Measurements from ENCODE around the gene NCOA7. TPM values are rescaled to one million over a fixed set of nuclear protein-coding genes. Genes with fewer than 3 reads are reported as not detected.

The NCOA7 gene
- total RNA-seq, 2 donors from 2014 or later, result 11.4 to 15.2 TPM

DNA sequence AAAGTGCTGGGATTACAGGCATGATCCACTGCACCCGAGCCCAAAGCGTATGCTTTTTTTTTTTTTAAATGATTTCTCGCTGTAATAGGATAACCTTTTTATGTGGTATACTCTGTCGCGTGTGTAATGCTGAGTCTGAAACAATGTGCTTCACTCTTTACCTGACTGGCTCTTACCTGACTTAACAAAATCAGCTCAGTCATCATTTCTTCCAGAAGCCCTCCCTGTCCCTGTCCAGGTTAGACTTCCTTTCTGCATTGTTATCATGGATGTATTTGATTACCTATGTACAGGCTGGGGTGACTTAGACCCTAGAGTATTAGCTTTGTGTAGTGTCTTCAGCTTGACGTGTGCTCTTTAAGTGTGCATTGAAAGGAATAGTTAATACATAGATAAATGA lies 67.1 kb downstream of the NCOA7 start:
- no peaks in the 10 kb centered on the region for H3K27me3 ChIP-seq (ENCODE audit: control insufficient read depth, insufficient read depth, low read length, poor library complexity, severe bottlenecking)
- H3K36me3 ChIP-seq (ENCODE audit: control insufficient read depth, insufficient read depth, low read length), result no peaks in the 10 kb centered on the region
- peaks cover 9% of the 10 kb centered on the region for H3K4me1 ChIP-seq (ENCODE audit: control insufficient read depth, insufficient read depth, low read length)
- Mint-ChIP-seq H3K4me3 (no peak overlapping the region), H3K4me1 (peaks cover 6% of the 10 kb centered on the region), H3K9me3 (no peaks in the 10 kb centered on the region), H3K36me3 (ENCODE audit: low read depth) (no peaks in the 10 kb centered on the region), H3K27ac (no peak overlapping the region), H3K27me3 (ENCODE audit: insufficient read depth) (no peaks in the 10 kb centered on the region)
- H3K4me3 ChIP-seq (ENCODE audit: low read length), result no peak overlapping the region
- TF ChIP-seq, protein P1, sequence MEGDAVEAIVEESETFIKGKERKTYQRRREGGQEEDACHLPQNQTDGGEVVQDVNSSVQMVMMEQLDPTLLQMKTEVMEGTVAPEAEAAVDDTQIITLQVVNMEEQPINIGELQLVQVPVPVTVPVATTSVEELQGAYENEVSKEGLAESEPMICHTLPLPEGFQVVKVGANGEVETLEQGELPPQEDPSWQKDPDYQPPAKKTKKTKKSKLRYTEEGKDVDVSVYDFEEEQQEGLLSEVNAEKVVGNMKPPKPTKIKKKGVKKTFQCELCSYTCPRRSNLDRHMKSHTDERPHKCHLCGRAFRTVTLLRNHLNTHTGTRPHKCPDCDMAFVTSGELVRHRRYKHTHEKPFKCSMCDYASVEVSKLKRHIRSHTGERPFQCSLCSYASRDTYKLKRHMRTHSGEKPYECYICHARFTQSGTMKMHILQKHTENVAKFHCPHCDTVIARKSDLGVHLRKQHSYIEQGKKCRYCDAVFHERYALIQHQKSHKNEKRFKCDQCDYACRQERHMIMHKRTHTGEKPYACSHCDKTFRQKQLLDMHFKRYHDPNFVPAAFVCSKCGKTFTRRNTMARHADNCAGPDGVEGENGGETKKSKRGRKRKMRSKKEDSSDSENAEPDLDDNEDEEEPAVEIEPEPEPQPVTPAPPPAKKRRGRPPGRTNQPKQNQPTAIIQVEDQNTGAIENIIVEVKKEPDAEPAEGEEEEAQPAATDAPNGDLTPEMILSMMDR (conservative IDR thresholded peaks at IDR 0.05), result no peak
- H3K9me3 ChIP-seq (ENCODE audit: control insufficient read depth, low read length), result no peaks in the 10 kb centered on the region
- no peak for DNase-seq
- 84 to 90% methylated on average over 4 to 6 of the region's 6 CpGs for WGBS, 2 experiments (ENCODE audit: insufficient coverage in 1 of 2, insufficient read length in 1 of 2)
- no peak overlapping the region for H3K27ac ChIP-seq (ENCODE audit: low read depth, low read length)
- H3K9ac ChIP-seq (ENCODE audit: extremely low read depth, low read length, poor library complexity, severe bottlenecking), result no peak overlapping the region

- Mint-ChIP-seq H3K4me1 (peaks cover 7% of the 10 kb centered on the region), H3K27me3 (ENCODE audit: insufficient read depth) (no peaks in the 10 kb centered on the region), H3K9me3 (no peaks in the 10 kb centered on the region), H3K4me3 (no peak overlapping the region), H3K36me3 (ENCODE audit: low read depth) (no peaks in the 10 kb centered on the region), H3K27ac (no peak overlapping the region)
- Histone ChIP-seq H3K4me3 (ENCODE audit: low read length) (no peak overlapping the region), H3K27me3 (ENCODE audit: control insufficient read depth, insufficient read depth, low read length, poor library complexity, severe bottlenecking) (no peaks in the 10 kb centered on the region), H3K4me1 (ENCODE audit: control insufficient read depth, insufficient read depth, low read length) (peaks cover 9% of the 10 kb centered on the region), H3K9ac (ENCODE audit: extremely low read depth, low read length, poor library complexity, severe bottlenecking) (no peak overlapping the region), H3K9me3 (ENCODE audit: control insufficient read depth, low read length) (no peaks in the 10 kb centered on the region), H3K27ac (ENCODE audit: low read depth, low read length) (no peak overlapping the region), H3K36me3 (ENCODE audit: control insufficient read depth, insufficient read depth, low read length) (no peaks in the 10 kb centered on the region)
- TF ChIP-seq, protein P1 (conservative IDR thresholded peaks at IDR 0.05), result peak; percentile 89
- WGBS, 2 experiments (ENCODE audit: insufficient coverage in 1 of 2, insufficient read length in 1 of 2), result 35 to 37% methylated on average over 3 to 7 of the region's 7 CpGs
- peak; percentile 92 for DNase-seq
Measured at GRCh38 chr6:125858427-125859320, 67.9 kb downstream of the NCOA7 start.

DNA sequence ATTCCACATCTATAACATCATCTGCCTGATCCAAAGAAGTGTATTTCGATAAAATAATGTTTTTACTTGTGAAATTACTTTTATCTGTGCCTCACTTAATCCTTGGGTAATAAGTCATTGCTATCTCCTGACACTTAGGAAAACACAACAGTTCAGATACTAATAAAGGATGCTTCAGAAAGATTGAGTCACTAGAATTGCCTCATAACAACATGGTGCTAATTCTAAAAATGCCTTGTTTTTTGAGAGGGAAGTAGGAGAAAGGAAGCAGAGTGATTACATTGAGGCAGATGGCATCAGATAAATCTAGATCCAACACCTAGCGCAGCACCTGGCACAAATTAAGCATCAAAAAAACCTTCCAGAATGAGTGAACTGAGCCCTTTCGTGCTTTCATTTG lies 69.0 kb downstream of the NCOA7 start:
- H3K4me1 Mint-ChIP-seq, result peaks cover 4% of the 10 kb centered on the region
- TF ChIP-seq, protein P1 (conservative IDR thresholded peaks at IDR 0.05), result no peak
- no peaks in the 10 kb centered on the region for H3K36me3 ChIP-seq (ENCODE audit: control insufficient read depth, insufficient read depth, low read length)
- H3K9ac ChIP-seq (ENCODE audit: extremely low read depth, low read length, poor library complexity, severe bottlenecking), result no peak overlapping the region
- no peaks in the 10 kb centered on the region for H3K27me3 Mint-ChIP-seq (ENCODE audit: insufficient read depth)
- no peak overlapping the region for H3K27ac ChIP-seq (ENCODE audit: low read depth, low read length)
- no peak overlapping the region for H3K4me3 Mint-ChIP-seq
- H3K36me3 Mint-ChIP-seq (ENCODE audit: low read depth), result no peaks in the 10 kb centered on the region
- peaks cover under 1% of the 10 kb centered on the region for H3K4me1 ChIP-seq (ENCODE audit: control insufficient read depth, insufficient read depth, low read length)
- no peaks in the 10 kb centered on the region for H3K27me3 ChIP-seq (ENCODE audit: control insufficient read depth, insufficient read depth, low read length, poor library complexity, severe bottlenecking)
- H3K27ac Mint-ChIP-seq, result no peak overlapping the region
- DNase-seq, result no peak
- no peaks in the 10 kb centered on the region for H3K9me3 ChIP-seq (ENCODE audit: control insufficient read depth, low read length)
- 100% methylated on average over 2 of the region's 3 CpGs; no CpG with 5 or more reads in 1 of the 2 experiments for WGBS, 2 experiments (ENCODE audit: insufficient coverage in 1 of 2, insufficient read length in 1 of 2)
- H3K9me3 Mint-ChIP-seq, result no peaks in the 10 kb centered on the region
- no peak overlapping the region for H3K4me3 ChIP-seq (ENCODE audit: low read length)
